Panc1 (cell line): ENCODE results near the gene CUZD1. TPM values are rescaled to one million over a fixed set of nuclear protein-coding genes. Genes with fewer than 3 reads are reported as not detected.
A peak's percentile ranks its signal among the peaks of the same experiment; 100 is the strongest.

ENCODE experiments used
- ATAC-seq: fragments of 200-7000 bp; cut with Tn5 transposase; 2 replicates; pipeline ENCODE4 v1.9.1; 2020; ENCODE audit warnings: mild to moderate bottlenecking, moderate library complexity
- Bru-seq: library from RNA; stranded (reverse); fragments of 400-500 nt; gene quantifications from one replicate; lab custom pipeline; 2021; lab: Mats Ljungman, UMichigan
- BruChase-seq, 2 experiments: library from RNA; stranded (reverse); fragments of 400-500 nt; gene quantifications; one replicate each; lab custom pipeline; 2021; lab: Mats Ljungman, UMichigan
- BruUV-seq: library from RNA; stranded (reverse); fragments of 400-500 nt; replicated peaks from 2 replicates; lab custom pipeline; 2021; lab: Mats Ljungman, UMichigan
- CTCF ChIA-PET: fragments of 300-600 bp; sonication (Branson Sonifier 250); formaldehyde crosslinking; loops from one replicate; lab custom pipeline; 2022; ENCODE audit warnings: antibody characterized with exemption; lab: Charles Lee
- POLR2A ChIA-PET: fragments of 300-600 bp; sonication (Branson Sonifier 250); formaldehyde crosslinking; loops from one replicate; lab custom pipeline; 2022; ENCODE audit warnings: antibody characterized with exemption; lab: Charles Lee
- DNase-seq: peaks from one replicate; pipeline ENCODE4 v3.0.0-alpha.2; 2010; ENCODE audit warnings: low read depth, low spot score
- H3K27ac ChIP-seq: 2 replicates; pipeline ENCODE4 v1.5.1; 2011; ENCODE audit warnings: mild to moderate bottlenecking, low read length, inconsistent platforms
- H3K27me3 ChIP-seq: fragments of 200-500 bp; sonication (Bioruptor generic); 2 replicates; pipeline ENCODE4 v1.6.0; 2014; ENCODE audit warnings: low read length, inconsistent platforms; ENCODE audit not compliant: control insufficient read depth, insufficient read depth
- H3K36me3 ChIP-seq: fragments of 200-500 bp; sonication (Bioruptor generic); 2 replicates; pipeline ENCODE4 v1.5.1; 2014; ENCODE audit warnings: inconsistent platforms, mild to moderate bottlenecking, low read length, moderate library complexity; ENCODE audit not compliant: control insufficient read depth, insufficient read depth
- H3K4me1 ChIP-seq: 2 replicates; pipeline ENCODE4 v1.5.1; 2011; ENCODE audit warnings: inconsistent platforms, mild to moderate bottlenecking, low read length, moderate library complexity; ENCODE audit not compliant: control insufficient read depth, insufficient read depth
- H3K4me3 ChIP-seq, 2 experiments: 2 replicates each; pipeline ENCODE4 v1.5.1; 2011 to 2012; ENCODE audit warnings: low read depth in 2 of 2, low read length in 2 of 2, mild to moderate bottlenecking in 2 of 2, inconsistent platforms in 1 of 2, moderate library complexity in 1 of 2
- H3K9me3 ChIP-seq: fragments of 200-500 bp; sonication (Bioruptor generic); 2 replicates; pipeline ENCODE4 v1.5.1; 2014; ENCODE audit warnings: low read depth, mild to moderate bottlenecking, inconsistent platforms, low read length, moderate library complexity; ENCODE audit not compliant: control insufficient read depth, insufficient read depth
- CTCF ChIP-seq: fragments of 450-650 bp; IDR thresholded peaks from 2 replicates; pipeline ENCODE4 v1.5.1; 2017; ENCODE audit warnings: mild to moderate bottlenecking
- POLR2AphosphoS5 ChIP-seq: IDR thresholded peaks from 2 replicates; pipeline ENCODE4 v1.6.1; 2012; ENCODE audit warnings: mild to moderate bottlenecking, low read depth, low read length, moderate library complexity
- SIN3A ChIP-seq: IDR thresholded peaks from 2 replicates; pipeline ENCODE4 v1.6.1; 2012; ENCODE audit warnings: low read depth, mild to moderate bottlenecking, low read length, moderate library complexity, borderline replicate concordance; ENCODE audit not compliant: insufficient read depth
- TCF7L2 ChIP-seq: IDR thresholded peaks from 2 replicates; pipeline ENCODE4 v1.6.1; 2011; ENCODE audit warnings: mild to moderate bottlenecking, low read depth, low read length, inconsistent platforms
- in situ Hi-C: cut with HindIII; loops from 2 replicates; pipeline ENCODE4 v1.10.0; 2016; ENCODE audit warnings: low sequenced_read_pairs, low pct_unique_long_range_greater_than_20kb
- intact Hi-C: fragments of 100-400 bp; cut with micrococcal nuclease; formaldehyde crosslinking; loops from one replicate; pipeline ENCODE4 v1.10.0; 2022; ENCODE audit not compliant: unreplicated experiment
- long read RNA-seq: library from polyadenylated mRNA; unstranded; transcript quantifications from one replicate; pipeline ENCODE4 v2.0.0, GENCODE V29; 2021; ENCODE audit not compliant: unreplicated experiment
- polyA plus RNA-seq: library from polyadenylated mRNA; unstranded; fragments of >200 nt; gene quantifications from one replicate; pipeline ENCODE4 v1.2.1, GENCODE V29; 2012; ENCODE audit warnings: missing spikeins; ENCODE audit not compliant: insufficient read length
- total RNA-seq: library from RNA; stranded (reverse); gene quantifications from one replicate; pipeline ENCODE4 v1.2.1, GENCODE V29; 2021; ENCODE audit not compliant: unreplicated experiment
- TF ChIP-seq, protein P1 (sequence below), 2 experiments: IDR thresholded peaks; 2 replicates each; pipeline ENCODE4 v1.6.1; 2011 to 2012; ENCODE audit warnings: low read depth in 2 of 2, control low read depth in 1 of 2, low read length in 1 of 2, mild to moderate bottlenecking in 1 of 2, moderate library complexity in 1 of 2; ENCODE audit not compliant: insufficient read depth in 1 of 2

The CUZD1 gene, protein sequence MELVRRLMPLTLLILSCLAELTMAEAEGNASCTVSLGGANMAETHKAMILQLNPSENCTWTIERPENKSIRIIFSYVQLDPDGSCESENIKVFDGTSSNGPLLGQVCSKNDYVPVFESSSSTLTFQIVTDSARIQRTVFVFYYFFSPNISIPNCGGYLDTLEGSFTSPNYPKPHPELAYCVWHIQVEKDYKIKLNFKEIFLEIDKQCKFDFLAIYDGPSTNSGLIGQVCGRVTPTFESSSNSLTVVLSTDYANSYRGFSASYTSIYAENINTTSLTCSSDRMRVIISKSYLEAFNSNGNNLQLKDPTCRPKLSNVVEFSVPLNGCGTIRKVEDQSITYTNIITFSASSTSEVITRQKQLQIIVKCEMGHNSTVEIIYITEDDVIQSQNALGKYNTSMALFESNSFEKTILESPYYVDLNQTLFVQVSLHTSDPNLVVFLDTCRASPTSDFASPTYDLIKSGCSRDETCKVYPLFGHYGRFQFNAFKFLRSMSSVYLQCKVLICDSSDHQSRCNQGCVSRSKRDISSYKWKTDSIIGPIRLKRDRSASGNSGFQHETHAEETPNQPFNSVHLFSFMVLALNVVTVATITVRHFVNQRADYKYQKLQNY
- 2.9 TPM for total RNA-seq
- polyA plus RNA-seq = 0.71 TPM
- Bru-seq, nascent RNA = percentile 73 among the genes with signal in this experiment
- percentile 62 among the genes with signal in this experiment for BruChase-seq, experiment 1, labeled RNA remaining after a 2-hour chase
- percentile 48 among the genes with signal in this experiment for BruChase-seq, experiment 2, labeled RNA remaining after a 6-hour chase
- long read RNA-seq, partial matches to known transcripts = 0 of 6 reads
- long read RNA-seq, other reads (novel, unspliced or antisense) = 6 of 6 reads

- H3K9me3 ChIP-seq = peaks cover 12% of the 10 kb centered on the region; the same call in 1 of the 2 replicates
- DNase-seq (no peak), ATAC-seq (no peak)
- no peak within 1 kb of the TSS for H3K27ac ChIP-seq
- ChIA-PET CTCF (no interaction called here), POLR2A (no interaction called here)
- H3K36me3 ChIP-seq = no peaks in the 10 kb centered on the region; the same call in 1 of the 2 replicates
- no TSS peak for BruUV-seq
- intact Hi-C loops = no loop called here
- no peaks in the 10 kb centered on the region for H3K27me3 ChIP-seq
- H3K4me1 ChIP-seq = peaks cover 7% of the 10 kb centered on the region
- H3K4me3 ChIP-seq = no peak within 1 kb of the TSS
- TF ChIP-seq, protein P1, sequence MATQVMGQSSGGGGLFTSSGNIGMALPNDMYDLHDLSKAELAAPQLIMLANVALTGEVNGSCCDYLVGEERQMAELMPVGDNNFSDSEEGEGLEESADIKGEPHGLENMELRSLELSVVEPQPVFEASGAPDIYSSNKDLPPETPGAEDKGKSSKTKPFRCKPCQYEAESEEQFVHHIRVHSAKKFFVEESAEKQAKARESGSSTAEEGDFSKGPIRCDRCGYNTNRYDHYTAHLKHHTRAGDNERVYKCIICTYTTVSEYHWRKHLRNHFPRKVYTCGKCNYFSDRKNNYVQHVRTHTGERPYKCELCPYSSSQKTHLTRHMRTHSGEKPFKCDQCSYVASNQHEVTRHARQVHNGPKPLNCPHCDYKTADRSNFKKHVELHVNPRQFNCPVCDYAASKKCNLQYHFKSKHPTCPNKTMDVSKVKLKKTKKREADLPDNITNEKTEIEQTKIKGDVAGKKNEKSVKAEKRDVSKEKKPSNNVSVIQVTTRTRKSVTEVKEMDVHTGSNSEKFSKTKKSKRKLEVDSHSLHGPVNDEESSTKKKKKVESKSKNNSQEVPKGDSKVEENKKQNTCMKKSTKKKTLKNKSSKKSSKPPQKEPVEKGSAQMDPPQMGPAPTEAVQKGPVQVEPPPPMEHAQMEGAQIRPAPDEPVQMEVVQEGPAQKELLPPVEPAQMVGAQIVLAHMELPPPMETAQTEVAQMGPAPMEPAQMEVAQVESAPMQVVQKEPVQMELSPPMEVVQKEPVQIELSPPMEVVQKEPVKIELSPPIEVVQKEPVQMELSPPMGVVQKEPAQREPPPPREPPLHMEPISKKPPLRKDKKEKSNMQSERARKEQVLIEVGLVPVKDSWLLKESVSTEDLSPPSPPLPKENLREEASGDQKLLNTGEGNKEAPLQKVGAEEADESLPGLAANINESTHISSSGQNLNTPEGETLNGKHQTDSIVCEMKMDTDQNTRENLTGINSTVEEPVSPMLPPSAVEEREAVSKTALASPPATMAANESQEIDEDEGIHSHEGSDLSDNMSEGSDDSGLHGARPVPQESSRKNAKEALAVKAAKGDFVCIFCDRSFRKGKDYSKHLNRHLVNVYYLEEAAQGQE (IDR thresholded peaks at IDR 0.05; ENCODE audit: insufficient read depth in 1 of 2, low read depth in 2 of 2, low read length in 1 of 2) = no peak
- TF ChIP-seq TCF7L2 = no peak
- no peak for TF ChIP-seq SIN3A
- no peak for TF ChIP-seq POLR2AphosphoS5
- TF ChIP-seq CTCF = no peak
- in situ Hi-C loops = no loop called here
These were observed at the start of gene CUZD1 for GRCh38 chr10:122845783-122846332. TSS of gene CUZD1 (minus strand) at chr10:122845857. CDS start at chr10:122845843, 14 bp downstream.

DNA sequence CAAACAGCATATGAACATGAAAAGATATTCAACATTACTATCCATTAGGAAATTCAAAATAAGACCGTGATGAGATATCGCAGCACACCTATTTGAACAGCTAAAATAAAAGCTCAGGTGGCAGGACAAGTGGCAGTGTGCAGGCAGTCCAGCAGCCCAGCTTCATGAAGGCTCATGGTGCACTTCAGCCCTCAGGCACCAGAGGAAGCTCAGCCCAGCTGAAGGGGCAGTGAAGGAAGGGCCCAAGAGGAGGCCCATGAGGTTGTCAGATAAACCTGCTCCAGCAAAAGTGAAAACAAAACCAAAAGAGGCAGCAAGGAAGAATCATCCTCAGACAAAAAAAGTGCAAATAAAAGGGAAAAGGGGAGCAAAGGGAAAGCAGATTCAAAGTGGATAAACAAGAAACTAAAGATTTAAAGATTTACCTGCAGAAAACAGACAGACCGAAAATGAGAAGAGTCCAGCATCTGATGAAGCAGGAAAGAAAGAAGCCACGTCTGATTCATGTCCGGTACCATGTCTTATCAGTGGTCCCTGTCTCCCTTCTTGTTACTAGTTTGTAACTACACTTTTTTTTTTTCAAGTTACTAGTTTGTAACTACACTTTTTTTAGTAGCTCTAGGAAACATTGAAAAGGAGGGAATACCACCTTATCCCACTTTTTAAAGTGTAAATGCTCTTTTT, 48.7 kb upstream of the CUZD1 start:
- no peak for DNase-seq
- Histone ChIP-seq H3K9me3 (no peaks in the 10 kb centered on the region), H3K27me3 (no peaks in the 10 kb centered on the region), H3K36me3 (no peaks in the 10 kb centered on the region), H3K4me3 (no peak overlapping the region), H3K4me1 (no peaks in the 10 kb centered on the region), H3K27ac (no peak overlapping the region)
- ChIA-PET CTCF (no interaction called here), POLR2A (interaction anchor here (0.6 to 1.1 kb wide), 2 partner anchors 9 to 584 kb away, joined by 4 to 8 read pairs; no protein-coding TSS in a partner anchor)
- in situ Hi-C loops (no loop called here), intact Hi-C loops (no loop called here)
- BruUV-seq = no TSS peak
- peak; percentile 62; the same call in 1 of the 2 replicates for ATAC-seq
- TF ChIP-seq, protein P1 (IDR thresholded peaks at IDR 0.05; ENCODE audit: insufficient read depth in 1 of 2, low read depth in 2 of 2, low read length in 1 of 2) = no peak
- no peak for TF ChIP-seq SIN3A
